SK-N-SH (cell line): Measurements from ENCODE around the gene TNRC6B.

Source experiments
- CTCF ChIP-seq: fragments of 200-600 bp; sonication (generic); IDR thresholded peaks from 2 replicates; pipeline ENCODE4 v1.6.1; 2017; ENCODE audit warnings: antibody characterized with exemption, mild to moderate bottlenecking, moderate library complexity
- REST ChIP-seq: IDR thresholded peaks from 2 replicates; pipeline ENCODE4 v1.6.1; 2012; ENCODE audit warnings: mild to moderate bottlenecking, low read depth, low read length, moderate library complexity
- SMC3 ChIP-seq: IDR thresholded peaks from 2 replicates; pipeline ENCODE4 v1.6.1; 2012; ENCODE audit warnings: low read depth, low read length, improper control_type of control experiment
- TAF1 ChIP-seq: IDR thresholded peaks from 2 replicates; pipeline ENCODE4 v1.6.1; 2012; ENCODE audit warnings: low read depth, mild to moderate bottlenecking, low read length, moderate library complexity, borderline replicate concordance

GRCh38 chr22:40235308-40235707, 57.6 kb downstream of the TNRC6B start:
- TF ChIP-seq SMC3: no peak
- no peak for TF ChIP-seq TAF1
- TF ChIP-seq CTCF: no peak
- TF ChIP-seq REST: no peak
